ENCODE results near the gene ZNF787.
A peak's percentile ranks its signal among the peaks of the same experiment; 100 is the strongest.

ZNF787 gene

GRCh38 chr19:56132316-56132822, 11.3 kb upstream of the ZNF787 start:
- Histone ChIP-seq H3K27ac (ENCODE audit: low read depth, low read length) (no peak overlapping the region), H3K14ac (ENCODE audit: low read length) (no peak overlapping the region), H2BK5ac (ENCODE audit: low read depth, low read length, poor library complexity) (no peak overlapping the region), H3K18ac (ENCODE audit: low read length) (no peak overlapping the region), H3K9ac (ENCODE audit: low read length) (no peak overlapping the region), H2AFZ (ENCODE audit: insufficient read depth, low read length, poor library complexity) (no peak overlapping the region), H2AK5ac (ENCODE audit: low read length) (no peak overlapping the region), H3K4me1 (ENCODE audit: control insufficient read depth in 1 of 2, insufficient read depth in 2 of 2, low read length in 2 of 2) (peaks cover 2 to 8% of the 10 kb centered on the region in 2 experiments), H3K4me2 (ENCODE audit: low read length) (no peak overlapping the region), H3K36me3 (ENCODE audit: control insufficient read depth in 1 of 2, insufficient read depth in 2 of 2, low read length in 2 of 2) (no peaks in the 10 kb centered on the region), H3K79me1 (ENCODE audit: low read length) (peaks cover 4% of the 10 kb centered on the region), H3K4me3 (ENCODE audit: low read depth, low read length) (no peak overlapping the region), H3K27me3 (ENCODE audit: insufficient read depth, low read length) (no peaks in the 10 kb centered on the region), H2BK12ac (ENCODE audit: low read length) (no peak overlapping the region), H3K9me3 (ENCODE audit: insufficient read depth, low read depth, low read length) (no peaks in the 10 kb centered on the region), H4K8ac (ENCODE audit: low read depth, low read length) (no peak overlapping the region), H3K4ac (ENCODE audit: low read depth, low read length) (no peak overlapping the region), H4K12ac (ENCODE audit: low read depth, low read length) (no peak overlapping the region), H3K23ac (ENCODE audit: low read length) (no peak overlapping the region), H2BK120ac (ENCODE audit: insufficient read depth, low read length, poor library complexity) (no peak overlapping the region), H3K79me2 (ENCODE audit: control insufficient read depth, insufficient read depth, low read length, poor library complexity) (no peaks in the 10 kb centered on the region), H4K91ac (ENCODE audit: low read depth, low read length) (no peak overlapping the region)
- DNase-seq = peak; percentile 72 to 85
- WGBS (ENCODE audit: extremely low coverage, insufficient coverage, insufficient read length) = no CpG with 5 or more reads among the region's 14 CpGs

DNA sequence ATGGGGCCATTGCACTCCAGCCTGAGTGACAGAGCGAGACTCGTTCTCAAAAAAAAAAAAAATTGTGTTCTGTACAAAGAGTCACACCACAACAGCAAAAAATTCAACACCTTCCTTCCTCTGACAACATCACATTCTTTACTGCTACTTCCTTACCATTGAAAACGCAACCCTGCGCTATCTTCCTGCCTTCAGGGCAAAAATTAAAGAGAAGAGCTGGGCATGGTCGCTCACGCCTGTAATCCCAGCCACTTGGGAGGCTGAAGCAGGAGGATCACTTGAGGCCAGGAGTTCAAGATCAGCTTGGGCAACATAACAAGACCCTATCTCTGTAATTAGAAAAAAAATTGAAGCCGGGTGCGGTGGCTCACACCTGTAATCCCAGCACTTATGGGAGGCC, 10.6 kb upstream of the ZNF787 start:
- no peaks in the 10 kb centered on the region for H3K9me3 ChIP-seq (ENCODE audit: insufficient read depth, low read depth, low read length)
- H3K14ac ChIP-seq (ENCODE audit: low read length) = no peak overlapping the region
- no peak overlapping the region for H3K4ac ChIP-seq (ENCODE audit: low read depth, low read length)
- H3K18ac ChIP-seq (ENCODE audit: low read length) = no peak overlapping the region
- H3K4me2 ChIP-seq (ENCODE audit: low read length) = no peak overlapping the region
- no peak overlapping the region for H2BK5ac ChIP-seq (ENCODE audit: low read depth, low read length, poor library complexity)
- H3K4me3 ChIP-seq (ENCODE audit: low read depth, low read length) = no peak overlapping the region
- no CpG with 5 or more reads among the region's 8 CpGs for WGBS (ENCODE audit: extremely low coverage, insufficient coverage, insufficient read length)
- H2BK12ac ChIP-seq (ENCODE audit: low read length) = no peak overlapping the region
- no peak overlapping the region for H2AFZ ChIP-seq (ENCODE audit: insufficient read depth, low read length, poor library complexity)
- no peak overlapping the region for H4K91ac ChIP-seq (ENCODE audit: low read depth, low read length)
- H3K27me3 ChIP-seq (ENCODE audit: insufficient read depth, low read length) = no peaks in the 10 kb centered on the region
- H4K8ac ChIP-seq (ENCODE audit: low read depth, low read length) = no peak overlapping the region
- no peak overlapping the region for H2AK5ac ChIP-seq (ENCODE audit: low read length)
- H2BK120ac ChIP-seq (ENCODE audit: insufficient read depth, low read length, poor library complexity) = no peak overlapping the region
- peak; percentile 80 to 93 for DNase-seq
- peaks cover 2 to 8% of the 10 kb centered on the region in 2 experiments for H3K4me1 ChIP-seq (ENCODE audit: control insufficient read depth in 1 of 2, insufficient read depth in 2 of 2, low read length in 2 of 2)
- no peaks in the 10 kb centered on the region for H3K79me2 ChIP-seq (ENCODE audit: control insufficient read depth, insufficient read depth, low read length, poor library complexity)
- peaks cover 4% of the 10 kb centered on the region for H3K79me1 ChIP-seq (ENCODE audit: low read length)
- no peak overlapping the region for H4K12ac ChIP-seq (ENCODE audit: low read depth, low read length)
- no peak overlapping the region for H3K27ac ChIP-seq (ENCODE audit: low read depth, low read length)
- no peak overlapping the region for H3K9ac ChIP-seq (ENCODE audit: low read length)
- H3K23ac ChIP-seq (ENCODE audit: low read length) = no peak overlapping the region
- H3K36me3 ChIP-seq (ENCODE audit: control insufficient read depth in 1 of 2, insufficient read depth in 2 of 2, low read length in 2 of 2) = no peaks in the 10 kb centered on the region

- Histone ChIP-seq H3K79me2 (ENCODE audit: control insufficient read depth, insufficient read depth, low read length, poor library complexity) (no peaks in the 10 kb centered on the region), H3K18ac (ENCODE audit: low read length) (no peak overlapping the region), H2AK5ac (ENCODE audit: low read length) (no peak overlapping the region), H3K14ac (ENCODE audit: low read length) (no peak overlapping the region), H3K79me1 (ENCODE audit: low read length) (peaks cover 4% of the 10 kb centered on the region), H2BK120ac (ENCODE audit: insufficient read depth, low read length, poor library complexity) (no peak overlapping the region), H3K4me1 (ENCODE audit: control insufficient read depth in 1 of 2, insufficient read depth in 2 of 2, low read length in 2 of 2) (peaks cover 2 to 8% of the 10 kb centered on the region in 2 experiments), H3K4me2 (ENCODE audit: low read length) (no peak overlapping the region), H4K8ac (ENCODE audit: low read depth, low read length) (no peak overlapping the region), H2BK12ac (ENCODE audit: low read length) (no peak overlapping the region), H3K4me3 (ENCODE audit: low read depth, low read length) (no peak overlapping the region), H3K36me3 (ENCODE audit: control insufficient read depth in 1 of 2, insufficient read depth in 2 of 2, low read length in 2 of 2) (no peaks in the 10 kb centered on the region), H3K27me3 (ENCODE audit: insufficient read depth, low read length) (no peaks in the 10 kb centered on the region), H2BK5ac (ENCODE audit: low read depth, low read length, poor library complexity) (no peak overlapping the region), H3K9ac (ENCODE audit: low read length) (no peak overlapping the region), H3K23ac (ENCODE audit: low read length) (no peak overlapping the region), H3K9me3 (ENCODE audit: insufficient read depth, low read depth, low read length) (no peaks in the 10 kb centered on the region), H4K91ac (ENCODE audit: low read depth, low read length) (no peak overlapping the region), H3K27ac (ENCODE audit: low read depth, low read length) (no peak overlapping the region), H4K12ac (ENCODE audit: low read depth, low read length) (no peak overlapping the region), H3K4ac (ENCODE audit: low read depth, low read length) (no peak overlapping the region), H2AFZ (ENCODE audit: insufficient read depth, low read length, poor library complexity) (no peak overlapping the region)
- DNase-seq = no peak
- no CpG with 5 or more reads among the region's 7 CpGs for WGBS (ENCODE audit: extremely low coverage, insufficient coverage, insufficient read length)
These were observed 8.9 kb upstream of the ZNF787 start for GRCh38 chr19:56130006-56130405.

DNA sequence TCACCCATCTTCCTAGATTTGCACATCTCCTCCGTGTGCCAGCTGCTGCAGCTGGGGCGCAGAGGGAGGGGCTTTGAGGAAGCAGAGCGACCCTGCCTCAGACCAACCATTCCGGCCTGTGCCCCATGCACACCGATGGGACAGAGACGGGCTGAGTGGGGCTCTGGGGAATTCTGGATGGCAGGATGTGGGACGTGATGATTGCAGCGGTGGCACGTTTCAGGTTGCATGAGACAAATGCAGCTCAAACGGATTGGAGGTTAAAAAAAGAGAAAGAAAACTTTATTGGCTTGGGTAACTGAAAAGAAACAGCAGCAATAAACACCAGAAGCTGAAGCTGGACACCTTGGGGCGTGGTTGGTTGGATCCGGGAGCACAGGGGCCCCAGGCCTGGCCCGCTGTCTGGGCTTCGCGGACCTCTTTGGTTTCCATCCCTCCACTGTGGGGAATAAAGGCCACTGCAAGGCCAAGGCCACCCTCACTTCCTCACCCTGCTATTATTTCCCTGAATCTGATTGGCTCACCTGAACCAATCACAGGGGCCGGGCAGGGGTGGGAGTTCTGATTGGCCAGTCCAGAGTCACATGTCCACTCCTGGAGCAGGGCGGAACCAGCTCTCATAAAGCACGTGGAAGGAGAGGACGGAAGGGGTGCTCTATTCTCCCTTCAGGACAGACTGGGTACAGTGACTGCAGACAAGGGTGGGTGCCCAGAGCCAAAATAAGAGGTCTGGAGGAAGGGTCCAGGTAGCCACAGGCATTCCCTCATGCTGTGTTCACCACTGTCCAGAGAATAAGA, 6.1 kb upstream of the ZNF787 start:
- H3K23ac ChIP-seq (ENCODE audit: low read length) = no peak overlapping the region
- no peak overlapping the region for H2AK5ac ChIP-seq (ENCODE audit: low read length)
- H3K36me3 ChIP-seq (ENCODE audit: control insufficient read depth in 1 of 2, insufficient read depth in 2 of 2, low read length in 2 of 2) = no peaks in the 10 kb centered on the region
- H3K9ac ChIP-seq (ENCODE audit: low read length) = no peak overlapping the region
- no peak overlapping the region for H2BK120ac ChIP-seq (ENCODE audit: insufficient read depth, low read length, poor library complexity)
- no peak overlapping the region for H3K27ac ChIP-seq (ENCODE audit: low read depth, low read length)
- no peak overlapping the region for H2AFZ ChIP-seq (ENCODE audit: insufficient read depth, low read length, poor library complexity)
- no peaks in the 10 kb centered on the region for H3K79me2 ChIP-seq (ENCODE audit: control insufficient read depth, insufficient read depth, low read length, poor library complexity)
- H4K91ac ChIP-seq (ENCODE audit: low read depth, low read length) = no peak overlapping the region
- no peak overlapping the region for H3K4me3 ChIP-seq (ENCODE audit: low read depth, low read length)
- H2BK12ac ChIP-seq (ENCODE audit: low read length) = no peak overlapping the region
- peaks cover 0 to under 1% of the 10 kb centered on the region in 2 experiments for H3K4me1 ChIP-seq (ENCODE audit: control insufficient read depth in 1 of 2, insufficient read depth in 2 of 2, low read length in 2 of 2)
- H3K14ac ChIP-seq (ENCODE audit: low read length) = no peak overlapping the region
- H3K9me3 ChIP-seq (ENCODE audit: insufficient read depth, low read depth, low read length) = no peaks in the 10 kb centered on the region
- no peak overlapping the region for H2BK5ac ChIP-seq (ENCODE audit: low read depth, low read length, poor library complexity)
- H4K8ac ChIP-seq (ENCODE audit: low read depth, low read length) = no peak overlapping the region
- no peaks in the 10 kb centered on the region for H3K27me3 ChIP-seq (ENCODE audit: insufficient read depth, low read length)
- no CpG with 5 or more reads among the region's 19 CpGs for WGBS (ENCODE audit: extremely low coverage, insufficient coverage, insufficient read length)
- no peak overlapping the region for H4K12ac ChIP-seq (ENCODE audit: low read depth, low read length)
- no peak overlapping the region for H3K4ac ChIP-seq (ENCODE audit: low read depth, low read length)
- DNase-seq = no peak
- H3K4me2 ChIP-seq (ENCODE audit: low read length) = no peak overlapping the region
- no peak overlapping the region for H3K18ac ChIP-seq (ENCODE audit: low read length)
- H3K79me1 ChIP-seq (ENCODE audit: low read length) = no peaks in the 10 kb centered on the region

Measured in trophoblast cell (in vitro differentiated cells and primary cell).